Transverse colon (tissue), 4 donors: ENCODE measurements around the gene B2M. TPM values are rescaled to one million over a fixed set of nuclear protein-coding genes. Genes with fewer than 3 reads are reported as not detected.
"Not testable (repeated sequence)": the region's sequence is repeated elsewhere in the genome, so short reads cannot be mapped to it uniquely, and the experiment has no call there.

Experiments
- DNase-seq: peaks from one replicate; pipeline ENCODE4 v3.0.0-alpha.2; 2019
- H3K27ac ChIP-seq, 4 donors: fragments of 200-600 bp; sonication (generic); 2 replicates each; pipeline ENCODE4 v1.5.1; 2016 to 2018; ENCODE audit warnings: inconsistent platforms in 4 of 4
- H3K27me3 ChIP-seq: fragments of 200-600 bp; sonication (generic); 2 replicates; pipeline ENCODE4 v1.5.1; 2017; ENCODE audit warnings: inconsistent platforms
- H3K36me3 ChIP-seq, 4 donors: fragments of 200-600 bp; sonication (generic); 2 replicates each; pipeline ENCODE4 v1.5.1; 2017 to 2019; ENCODE audit warnings: inconsistent platforms in 4 of 4
- H3K4me1 ChIP-seq, 4 donors: fragments of 200-600 bp; sonication (generic); 2 replicates each; pipeline ENCODE4 v1.5.1; 2017 to 2020; ENCODE audit warnings: inconsistent platforms in 4 of 4
- H3K4me3 ChIP-seq, 4 donors: fragments of 200-600 bp; sonication (generic); 1 replicate in 1 of 4; 2 replicates in 3 of 4; pipeline versions ENCODE4 v1.5.1 to v1.6.1; 2017 to 2019; ENCODE audit warnings: inconsistent platforms in 4 of 4
- H3K9me3 ChIP-seq, 2 donors: fragments of 200-600 bp; sonication (generic); 2 replicates each; pipeline ENCODE4 v1.5.1; 2017 to 2019; ENCODE audit warnings: inconsistent platforms in 2 of 2
- CTCF ChIP-seq, 5 experiments: fragments of 200-600 bp in 3 of 5; fragments of 450-650 bp in 2 of 5; sonication (generic) in 3 of 5; IDR thresholded peaks; 1 replicate in 2 of 5; 2 replicates in 3 of 5; pipeline ENCODE4 v1.5.1; 2016 to 2017; ENCODE audit warnings: antibody characterized with exemption in 5 of 5, inconsistent platforms in 3 of 5, mild to moderate bottlenecking in 2 of 5, moderate library complexity in 1 of 5
- EP300 ChIP-seq: sonication (generic); formaldehyde crosslinking; IDR thresholded peaks from one replicate; pipeline ENCODE4 v1.6.1; 2017; ENCODE audit warnings: antibody characterized with exemption, low read depth
- POLR2A ChIP-seq: fragments of 450-650 bp; IDR thresholded peaks from one replicate; pipeline ENCODE4 v1.6.1; 2016; ENCODE audit warnings: antibody characterized with exemption, mild to moderate bottlenecking, moderate library complexity
- POLR2AphosphoS5 ChIP-seq, 3 donors: sonication (generic); formaldehyde crosslinking; IDR thresholded peaks; one replicate each; pipeline ENCODE4 v1.6.1; 2016; ENCODE audit warnings: antibody characterized with exemption in 3 of 3
- WGBS, 2 donors: methylation state at CpG; one replicate each; pipeline ENCODE4 v1.1.5; 2018; ENCODE audit warnings: low coverage in 1 of 2; 5-methylcytosine and 5-hydroxymethylcytosine counted together
- in situ Hi-C, 4 donors: fragments of 200-750 bp; cut with MboI; loops; one replicate each; pipeline versions ENCODE4 v1.15.0 to v1.15.1; 2017; ENCODE audit warnings: low sequenced_read_pairs in 3 of 4, low pct_ligation_motif_present in 1 of 4, low pct_unique_long_range_greater_than_20kb in 1 of 4
- intact Hi-C: fragments of 100-400 bp; cut with DNase I; formaldehyde crosslinking; loops from one replicate; pipeline ENCODE4 v1.15.1; 2023; ENCODE audit warnings: low total_unique reads
- total RNA-seq, 4 donors: library from RNA; depleted of rRNA; stranded (reverse); fragments of >200 nt; gene quantifications; one replicate each; pipeline ENCODE4 v1.1.0, GENCODE V29; 2016

Gene B2M
- total RNA-seq, 4 donors from 2014 or later, result 1,352 to 7,131 (median 5,706) TPM

- H3K9me3 ChIP-seq, intact Hi-C loops, H3K36me3 ChIP-seq, H3K27me3 ChIP-seq, in situ Hi-C loops: not testable (repeated sequence)
- Histone ChIP-seq H3K4me3 (peak overlapping the region in 1 of 4 donors; percentile 5), H3K4me1 (peaks cover 3 to 17% (median 13%) of the 10 kb centered on the region in 4 donors), H3K27ac (peak overlapping the region; percentile 68 to 74 (median 72))
- 28% methylated on average over 8 of the region's 8 CpGs; no CpG with 5 or more reads in 1 of the 2 donors for WGBS, 2 donors
- peak; percentile 91 for DNase-seq
- TF ChIP-seq POLR2AphosphoS5 (IDR thresholded peaks at IDR 0.05) (peak in 2 of 3 donors; percentile 23 to 25), POLR2A (peak; percentile 26)
These were observed 28.3 kb upstream of the B2M start for GRCh38 chr15:44682809-44683682.

- in situ Hi-C loops, H3K27me3 ChIP-seq, H3K4me1 ChIP-seq, DNase-seq, intact Hi-C loops, H3K36me3 ChIP-seq, H3K9me3 ChIP-seq, H3K27ac ChIP-seq, H3K4me3 ChIP-seq: not testable (repeated sequence)
- WGBS, 2 donors, result 55 to 76% methylated on average over 2 of the region's 2 CpGs
These were observed 22.0 kb upstream of the B2M start for GRCh38 chr15:44689318-44689717.

GRCh38 chr15:44690245-44690644 is 21.1 kb upstream of the B2M start:
- H3K27me3 ChIP-seq, H3K9me3 ChIP-seq, H3K4me3 ChIP-seq, H3K27ac ChIP-seq, intact Hi-C loops, H3K4me1 ChIP-seq, in situ Hi-C loops, H3K36me3 ChIP-seq, DNase-seq: not testable (repeated sequence)
- WGBS, 2 donors, result 52% methylated on average over 1 of the region's 1 CpG; no CpG with 5 or more reads in 1 of the 2 donors

- Histone ChIP-seq H3K27ac (no peak overlapping the region), H3K27me3 (no peaks in the 10 kb centered on the region), H3K4me3 (no peak overlapping the region), H3K9me3 (peaks cover 0 to 3% of the 10 kb centered on the region in 2 donors), H3K36me3 (no peaks in the 10 kb centered on the region), H3K4me1 (no peaks in the 10 kb centered on the region)
- DNase-seq, result no peak
- intact Hi-C loops, result no loop called here
- in situ Hi-C loops, result no loop called here
- TF ChIP-seq POLR2A (no peak), CTCF (IDR thresholded peaks at IDR 0.05) (no peak), EP300 (no peak), POLR2AphosphoS5 (IDR thresholded peaks at IDR 0.05) (no peak)
- 94% methylated on average over 1 of the region's 1 CpG; no CpG with 5 or more reads in 1 of the 2 donors for WGBS, 2 donors
These were observed 18.7 kb upstream of the B2M start for GRCh38 chr15:44692659-44693058.

GRCh38 chr15:44694416-44694815 is 16.9 kb upstream of the B2M start:
- no peaks in the 10 kb centered on the region for H3K4me1 ChIP-seq
- no peak overlapping the region for H3K27ac ChIP-seq
- H3K27me3 ChIP-seq, result no peaks in the 10 kb centered on the region
- 80 to 88% methylated on average over 3 to 4 of the region's 4 CpGs for WGBS, 2 donors
- no peak overlapping the region for H3K4me3 ChIP-seq
- no peaks in the 10 kb centered on the region for H3K36me3 ChIP-seq
- no peak for DNase-seq
- in situ Hi-C loops (no loop called here), intact Hi-C loops (no loop called here)
- no peaks in the 10 kb centered on the region for H3K9me3 ChIP-seq
- TF ChIP-seq POLR2AphosphoS5 (IDR thresholded peaks at IDR 0.05), result no peak
- no peak for TF ChIP-seq EP300

GRCh38 chr15:44695294-44695693 is 16.0 kb upstream of the B2M start:
- Histone ChIP-seq H3K4me1 (no peaks in the 10 kb centered on the region), H3K36me3 (no peaks in the 10 kb centered on the region), H3K27ac (peak overlapping the region in 1 of 4 donors; percentile 19), H3K9me3 (no peaks in the 10 kb centered on the region), H3K27me3 (no peaks in the 10 kb centered on the region), H3K4me3 (no peak overlapping the region)
- intact Hi-C loops, result no loop called here
- in situ Hi-C loops, result no loop called here
- 78 to 80% methylated on average over 1 to 3 of the region's 3 CpGs for WGBS, 2 donors
- TF ChIP-seq POLR2AphosphoS5 (IDR thresholded peaks at IDR 0.05) (no peak), POLR2A (no peak), EP300 (no peak), CTCF (IDR thresholded peaks at IDR 0.05) (no peak)
- DNase-seq, result no peak
